ENCODE results near the gene PEBP1.

GRCh38 chr12:118188690-118189371, 52.9 kb downstream of the PEBP1 start:
- TF ChIP-seq POLR2A (IDR thresholded peaks at IDR 0.05; ENCODE audit: low read length) (no peak), GATA1 (IDR thresholded peaks at IDR 0.05; ENCODE audit: low read depth, low read length) (no peak)
